Mesenchymal stem cell (in vitro differentiated cells and primary cell): Measurements from ENCODE around the gene PRPF19.

Experiments
- DNase-seq: peaks from one replicate; pipeline ENCODE4 v3.0.0-alpha.2; 2013
- H2AFZ ChIP-seq: one replicate; pipeline ENCODE4 v1.6.1; 2013; ENCODE audit warnings: low read depth, mild to moderate bottlenecking, control low read depth, inconsistent platforms, low read length, moderate library complexity
- H2AK5ac ChIP-seq: 2 replicates; pipeline ENCODE4 v1.6.1; 2013; ENCODE audit warnings: low read length, moderate library complexity, mild to moderate bottlenecking, inconsistent platforms; ENCODE audit not compliant: severe bottlenecking
- H2BK120ac ChIP-seq: one replicate; pipeline ENCODE4 v1.6.1; 2013; ENCODE audit warnings: low read depth, mild to moderate bottlenecking, inconsistent platforms, low read length, moderate library complexity
- H2BK12ac ChIP-seq, 2 experiments: one replicate each; pipeline ENCODE4 v1.6.1; 2013; ENCODE audit warnings: inconsistent platforms in 2 of 2, low read length in 2 of 2, mild to moderate bottlenecking in 2 of 2, moderate library complexity in 2 of 2, control low read depth in 1 of 2
- H2BK15ac ChIP-seq: one replicate; pipeline ENCODE4 v1.6.1; 2013; ENCODE audit warnings: mild to moderate bottlenecking, low read depth, inconsistent platforms; ENCODE audit not compliant: poor library complexity, severe bottlenecking
- H2BK5ac ChIP-seq: 2 replicates; pipeline ENCODE4 v1.6.1; 2013; ENCODE audit warnings: low read depth, mild to moderate bottlenecking, low read length, control low read depth, inconsistent platforms; ENCODE audit not compliant: poor library complexity, severe bottlenecking
- H3K14ac ChIP-seq, 2 experiments: one replicate each; pipeline ENCODE4 v1.6.1; 2013; ENCODE audit warnings: inconsistent platforms in 2 of 2, low read length in 2 of 2, control low read depth in 1 of 2, mild to moderate bottlenecking in 1 of 2, moderate library complexity in 1 of 2
- H3K18ac ChIP-seq, 2 experiments: one replicate each; pipeline ENCODE4 v1.6.1; 2013; ENCODE audit warnings: inconsistent platforms in 2 of 2, low read length in 2 of 2, control low read depth in 1 of 2, low read depth in 1 of 2, mild to moderate bottlenecking in 1 of 2
- H3K23ac ChIP-seq, 2 experiments: one replicate each; pipeline ENCODE4 v1.6.1; 2013; ENCODE audit warnings: inconsistent platforms in 2 of 2, low read length in 2 of 2, mild to moderate bottlenecking in 2 of 2, moderate library complexity in 2 of 2, control low read depth in 1 of 2
- H3K27ac ChIP-seq: 2 replicates; pipeline ENCODE4 v1.5.1; 2013; ENCODE audit warnings: mild to moderate bottlenecking, moderate library complexity, low read length, control low read depth, inconsistent platforms; ENCODE audit not compliant: poor library complexity, severe bottlenecking
- H3K27me3 ChIP-seq, 2 experiments: 2 replicates each; pipeline versions ENCODE4 v1.6.1 to v1.7.0; 2013; ENCODE audit warnings: low read length in 2 of 2, mild to moderate bottlenecking in 2 of 2, moderate library complexity in 2 of 2, control low read depth in 1 of 2, inconsistent platforms in 1 of 2; ENCODE audit not compliant: control insufficient read depth in 1 of 2, insufficient read depth in 1 of 2
- H3K36me3 ChIP-seq, 2 experiments: 2 replicates each; pipeline versions ENCODE4 v1.6.1 to v1.7.0; 2013; ENCODE audit warnings: low read length in 2 of 2, control low read depth in 1 of 2, inconsistent platforms in 1 of 2, low read depth in 1 of 2, mild to moderate bottlenecking in 1 of 2; ENCODE audit not compliant: insufficient read depth in 2 of 2, control insufficient read depth in 1 of 2
- H3K4ac ChIP-seq, 2 experiments: one replicate each; pipeline ENCODE4 v1.6.1; 2013; ENCODE audit warnings: inconsistent platforms in 2 of 2, low read length in 2 of 2, mild to moderate bottlenecking in 2 of 2, moderate library complexity in 2 of 2, control low read depth in 1 of 2, low read depth in 1 of 2
- H3K4me1 ChIP-seq: 2 replicates; pipeline ENCODE4 v1.6.1; 2013; ENCODE audit warnings: low read depth, low read length, control low read depth; ENCODE audit not compliant: control insufficient read depth, insufficient read depth
- H3K4me2 ChIP-seq: 2 replicates; pipeline ENCODE4 v1.6.1; 2013; ENCODE audit warnings: low read length, mild to moderate bottlenecking, inconsistent platforms; ENCODE audit not compliant: poor library complexity, severe bottlenecking
- H3K4me3 ChIP-seq, 2 experiments: 2 replicates each; pipeline versions ENCODE4 v1.5.1 to v1.7.0; 2013; ENCODE audit warnings: low read length in 2 of 2, mild to moderate bottlenecking in 2 of 2, control low read depth in 1 of 2, low read depth in 1 of 2; ENCODE audit not compliant: insufficient read depth in 1 of 2
- H3K79me1 ChIP-seq: replicated peaks from 2 replicates; pipeline ENCODE4 v1.6.1; 2013; ENCODE audit warnings: mild to moderate bottlenecking, control low read depth, low read length, inconsistent platforms; ENCODE audit not compliant: poor library complexity, severe bottlenecking
- H3K9ac ChIP-seq: 2 replicates; pipeline ENCODE4 v1.7.0; 2013; ENCODE audit warnings: mild to moderate bottlenecking, low read length, moderate library complexity
- H3K9me3 ChIP-seq: 2 replicates; pipeline ENCODE4 v1.7.0; 2013; ENCODE audit warnings: mild to moderate bottlenecking, low read length; ENCODE audit not compliant: control insufficient read depth
- H4K8ac ChIP-seq: one replicate; pipeline ENCODE4 v1.6.1; 2013; ENCODE audit warnings: inconsistent platforms, mild to moderate bottlenecking, low read length, moderate library complexity
- H4K91ac ChIP-seq: one replicate; pipeline ENCODE4 v1.6.1; 2013; ENCODE audit warnings: mild to moderate bottlenecking, low read length, inconsistent platforms
- WGBS: methylation state at CpG from one replicate; pipeline ENCODE4 v1.1.7; 2013; ENCODE audit warnings: mixed read lengths; 5-methylcytosine and 5-hydroxymethylcytosine counted together

The PRPF19 gene

DNA sequence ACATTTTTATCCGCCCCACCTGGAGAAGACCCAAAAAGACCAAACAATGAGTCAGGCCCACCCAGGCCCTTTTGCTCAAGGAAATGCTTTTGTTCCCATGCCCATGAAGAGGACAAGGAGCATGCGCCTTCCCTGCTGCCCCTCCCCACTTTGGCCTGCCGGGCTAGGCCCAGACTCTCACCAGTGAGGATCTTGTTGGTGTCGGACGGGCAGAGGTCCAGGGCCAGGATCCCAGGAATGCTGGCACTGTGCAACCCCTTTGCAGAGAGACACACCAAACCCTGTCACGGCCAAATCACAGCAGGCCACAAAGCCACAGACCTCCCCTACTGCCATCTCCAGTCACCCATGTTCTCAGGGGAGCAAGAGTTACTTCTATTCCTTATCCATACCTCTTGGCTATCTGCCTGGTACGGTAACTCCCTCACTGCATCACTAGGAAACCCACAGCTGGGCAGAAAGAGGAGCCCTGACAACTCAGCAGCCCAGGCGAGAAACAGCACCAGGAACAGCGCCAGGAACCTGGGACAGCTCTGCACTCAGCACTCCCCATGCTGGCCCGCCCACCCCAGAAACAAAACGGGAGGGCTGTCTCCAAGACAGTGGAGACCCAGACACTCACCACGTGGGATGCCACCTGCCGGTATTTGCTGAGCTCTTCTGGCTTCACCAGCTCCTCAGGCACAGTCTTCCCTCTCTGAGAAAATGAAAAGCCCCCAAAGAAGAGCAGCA is 5.5 kb downstream of the PRPF19 start:
- H4K91ac ChIP-seq: no peak overlapping the region
- H3K23ac ChIP-seq: no peak overlapping the region
- no peak overlapping the region for H3K18ac ChIP-seq
- H3K27ac ChIP-seq: no peak overlapping the region
- H2BK12ac ChIP-seq: no peak overlapping the region
- H2BK5ac ChIP-seq: no peak overlapping the region
- H2BK120ac ChIP-seq: no peak overlapping the region
- no peak overlapping the region for H2AFZ ChIP-seq
- no peak overlapping the region for H4K8ac ChIP-seq
- no peak overlapping the region for H3K14ac ChIP-seq
- H3K4me2 ChIP-seq: no peak overlapping the region
- H3K9ac ChIP-seq: no peak overlapping the region
- no peaks in the 10 kb centered on the region for H3K27me3 ChIP-seq
- H2BK15ac ChIP-seq: no peak overlapping the region
- DNase-seq: no peak
- WGBS: 91% methylated on average over 13 of the region's 13 CpGs
- H3K9me3 ChIP-seq: no peaks in the 10 kb centered on the region
- peaks cover 4% of the 10 kb centered on the region for H3K4me1 ChIP-seq
- peaks cover 59 to 79% of the 10 kb centered on the region in 2 experiments for H3K36me3 ChIP-seq
- no peak overlapping the region for H2AK5ac ChIP-seq
- peaks cover 31% of the 10 kb centered on the region for H3K79me1 ChIP-seq
- H3K4me3 ChIP-seq: no peak overlapping the region
- no peak overlapping the region for H3K4ac ChIP-seq

DNA sequence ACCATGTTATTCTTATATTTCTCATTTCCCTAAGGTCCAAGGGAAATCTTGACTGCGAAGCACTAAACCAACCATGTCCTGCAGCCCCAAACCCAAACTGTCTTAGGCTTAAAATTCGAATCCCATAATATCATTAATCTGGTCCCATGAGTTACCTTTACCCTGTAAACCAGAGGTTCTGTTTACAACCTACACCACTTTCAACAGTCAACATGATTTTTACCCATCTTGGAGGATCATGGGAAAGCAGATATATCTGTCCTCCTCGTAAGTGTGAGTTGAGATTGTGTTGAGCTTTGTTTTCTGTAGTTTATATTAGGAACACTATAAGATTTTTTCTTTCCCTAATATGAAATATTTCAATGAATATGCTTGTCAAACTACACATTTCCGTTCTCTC is 6.4 kb downstream of the PRPF19 start:
- 64% methylated on average over 3 of the region's 4 CpGs for WGBS
- H4K8ac ChIP-seq: no peak overlapping the region
- H3K4me2 ChIP-seq: no peak overlapping the region

DNA sequence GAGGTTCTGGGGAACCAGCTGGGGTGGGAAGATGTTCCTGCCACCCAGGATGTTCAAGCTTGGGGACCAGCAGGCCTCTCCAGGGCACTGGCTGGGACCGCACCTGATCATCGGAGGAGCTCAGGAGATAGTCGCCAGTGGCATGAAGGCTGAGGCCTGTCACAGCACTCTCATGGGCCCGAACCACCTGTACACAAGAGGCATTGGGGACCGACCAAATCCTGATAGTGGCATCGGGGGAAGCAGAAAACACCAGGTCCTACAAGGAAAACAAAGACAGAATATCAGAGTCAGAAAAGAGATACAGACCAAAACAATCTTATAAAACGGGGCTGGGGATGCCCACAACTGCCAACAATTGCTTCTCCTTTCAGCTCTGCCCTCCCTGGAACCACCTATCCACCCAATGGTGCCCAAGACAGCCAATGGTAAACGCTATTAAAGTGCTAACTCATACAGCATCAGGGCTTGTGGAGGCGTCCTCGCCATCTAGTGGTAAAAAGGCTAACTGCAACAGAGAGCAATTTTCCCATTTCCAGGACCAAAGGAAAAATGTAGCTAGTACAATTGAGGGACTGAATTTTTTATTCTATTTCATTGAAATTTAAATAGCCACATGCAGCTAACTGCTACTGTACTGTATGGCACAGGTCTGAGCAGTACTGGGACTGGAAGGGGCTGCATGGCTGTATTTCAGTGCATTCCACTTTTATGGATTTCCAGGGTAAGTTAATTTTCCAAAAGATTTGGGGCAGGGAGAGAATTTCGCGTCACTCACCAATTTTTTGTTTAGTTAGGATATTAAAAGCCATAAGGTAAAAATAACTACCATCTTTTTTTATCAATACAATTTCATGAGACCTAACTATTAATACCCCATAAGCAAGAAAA is 7.1 kb downstream of the PRPF19 start:
- peak; percentile 79 for DNase-seq
- no peaks in the 10 kb centered on the region for H3K9me3 ChIP-seq
- no peak overlapping the region for H3K14ac ChIP-seq
- H2BK12ac ChIP-seq: no peak overlapping the region
- peaks cover 59 to 95% of the 10 kb centered on the region in 2 experiments for H3K36me3 ChIP-seq
- H3K79me1 ChIP-seq: peaks cover 31% of the 10 kb centered on the region
- no peak overlapping the region for H2BK15ac ChIP-seq
- H2BK120ac ChIP-seq: no peak overlapping the region
- no peak overlapping the region for H3K18ac ChIP-seq
- H3K9ac ChIP-seq: no peak overlapping the region
- H4K91ac ChIP-seq: no peak overlapping the region
- no peak overlapping the region for H3K23ac ChIP-seq
- no peak overlapping the region for H2AFZ ChIP-seq
- peak overlapping the region; percentile 49 for H2AK5ac ChIP-seq
- 55% methylated on average over 10 of the region's 12 CpGs for WGBS
- H3K4me2 ChIP-seq: no peak overlapping the region
- H3K27ac ChIP-seq: no peak overlapping the region
- H4K8ac ChIP-seq: no peak overlapping the region
- H3K4ac ChIP-seq: no peak overlapping the region
- H3K27me3 ChIP-seq: no peaks in the 10 kb centered on the region
- H3K4me1 ChIP-seq: no peaks in the 10 kb centered on the region
- H2BK5ac ChIP-seq: no peak overlapping the region
- H3K4me3 ChIP-seq: no peak overlapping the region

More for the DNA sequence above, 6.4 kb downstream of the PRPF19 start:
- no peak overlapping the region for H2BK12ac ChIP-seq
- H2BK5ac ChIP-seq: no peak overlapping the region
- H4K91ac ChIP-seq: no peak overlapping the region
- no peak overlapping the region for H3K4me3 ChIP-seq
- H3K9ac ChIP-seq: no peak overlapping the region
- no peak overlapping the region for H3K18ac ChIP-seq
- H2AK5ac ChIP-seq: no peak overlapping the region
- H3K14ac ChIP-seq: no peak overlapping the region
- H3K36me3 ChIP-seq: peaks cover 59 to 88% of the 10 kb centered on the region in 2 experiments
- H3K27me3 ChIP-seq: no peaks in the 10 kb centered on the region
- no peak overlapping the region for H2BK15ac ChIP-seq
- peaks cover under 1% of the 10 kb centered on the region for H3K4me1 ChIP-seq
- peaks cover 31% of the 10 kb centered on the region for H3K79me1 ChIP-seq
- H3K27ac ChIP-seq: no peak overlapping the region
- no peak overlapping the region for H3K4ac ChIP-seq
- no peak overlapping the region for H3K23ac ChIP-seq
- H2BK120ac ChIP-seq: no peak overlapping the region
- no peak overlapping the region for H2AFZ ChIP-seq
- no peaks in the 10 kb centered on the region for H3K9me3 ChIP-seq
- no peak for DNase-seq

DNA sequence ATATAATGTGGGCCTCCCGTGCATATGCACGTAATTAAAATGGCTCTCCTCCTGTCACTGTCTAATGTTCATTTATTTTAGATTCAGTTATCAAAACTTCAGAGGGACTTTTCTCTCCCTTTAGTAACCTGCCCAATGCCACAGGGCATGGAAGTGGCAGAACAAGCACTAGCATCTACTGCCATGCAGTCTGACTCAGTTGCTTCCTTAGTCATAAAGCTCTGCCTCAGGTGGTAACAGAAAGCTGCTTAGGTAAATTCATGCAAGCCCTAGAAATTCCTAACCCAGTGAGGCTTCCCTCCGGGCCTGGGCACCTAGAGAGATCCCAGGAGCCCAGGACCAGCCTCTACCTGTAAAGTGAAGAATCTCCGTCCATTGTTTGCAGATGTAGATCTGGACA is 8.9 kb downstream of the PRPF19 start:
- Histone ChIP-seq H3K18ac (no peak overlapping the region), H2BK15ac (no peak overlapping the region), H3K4me2 (no peak overlapping the region), H3K23ac (no peak overlapping the region), H3K4me3 (no peak overlapping the region), H2BK12ac (no peak overlapping the region), H4K91ac (no peak overlapping the region), H2BK5ac (no peak overlapping the region), H3K79me1 (peaks cover 30% of the 10 kb centered on the region), H3K4me1 (no peaks in the 10 kb centered on the region), H3K9ac (no peak overlapping the region), H4K8ac (no peak overlapping the region), H2AK5ac (no peak overlapping the region), H3K14ac (no peak overlapping the region), H3K27me3 (no peaks in the 10 kb centered on the region), H2BK120ac (no peak overlapping the region), H3K4ac (no peak overlapping the region), H2AFZ (no peak overlapping the region), H3K27ac (no peak overlapping the region), H3K36me3 (peaks cover 50 to 97% of the 10 kb centered on the region in 2 experiments), H3K9me3 (no peaks in the 10 kb centered on the region)
- WGBS: 94% methylated on average over 4 of the region's 4 CpGs
- no peak for DNase-seq
